GM18505 (cell line): ENCODE results near the gene MEGF6.

Experiments used
- ATAC-seq: cut with Tn5 transposase; IDR thresholded peaks from one replicate; pipeline ENCODE4 v1.9.1; 2021; ENCODE audit not compliant: unreplicated experiment
- POLR2A ChIP-seq: IDR thresholded peaks from 4 replicates; pipeline ENCODE4 v1.6.1; 2011; ENCODE audit warnings: borderline replicate concordance; ENCODE audit not compliant: insufficient read depth, insufficient read length; ENCODE audit errors: extremely low read depth

The MEGF6 gene

DNA sequence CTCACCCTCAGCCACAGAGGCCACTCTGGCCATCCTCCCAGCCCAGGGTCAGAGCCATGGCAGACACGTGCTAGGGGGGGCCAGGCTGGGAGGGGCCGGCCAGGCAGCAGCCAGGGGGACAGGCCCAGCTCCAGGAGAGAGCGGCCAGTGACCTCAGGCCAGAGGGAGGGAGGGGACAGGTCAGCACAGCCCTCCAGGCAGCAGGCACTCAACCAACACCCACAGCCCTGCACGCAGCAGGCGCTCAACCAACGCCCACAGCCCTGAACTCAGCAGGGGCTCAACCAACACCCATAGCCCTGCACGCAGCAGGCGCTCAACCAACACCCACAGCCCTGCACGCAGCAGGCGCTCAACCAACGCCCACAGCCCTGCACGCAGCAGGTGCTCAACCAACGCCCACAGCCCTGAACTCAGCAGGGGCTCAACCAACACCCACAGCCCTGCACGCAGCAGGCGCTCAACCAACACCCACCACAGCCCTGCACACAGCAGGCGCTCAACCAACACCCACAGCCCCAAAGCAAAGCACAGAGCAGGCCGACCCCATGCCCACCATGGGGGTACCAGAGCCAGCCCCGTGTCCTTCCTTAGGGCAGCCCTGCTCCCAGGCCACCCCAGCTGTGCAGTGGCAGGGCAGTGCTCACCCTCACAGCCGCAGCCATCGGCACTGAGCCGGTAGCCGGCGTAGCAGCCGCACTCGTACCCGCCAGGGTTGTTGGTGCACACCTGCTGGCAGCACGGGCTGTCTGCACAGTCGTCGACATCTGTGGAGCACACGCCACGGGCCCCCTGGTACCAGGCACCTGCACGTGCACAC is 101.0 kb downstream of the MEGF6 start:
- no peak for ATAC-seq
- TF ChIP-seq POLR2A, result no peak

DNA sequence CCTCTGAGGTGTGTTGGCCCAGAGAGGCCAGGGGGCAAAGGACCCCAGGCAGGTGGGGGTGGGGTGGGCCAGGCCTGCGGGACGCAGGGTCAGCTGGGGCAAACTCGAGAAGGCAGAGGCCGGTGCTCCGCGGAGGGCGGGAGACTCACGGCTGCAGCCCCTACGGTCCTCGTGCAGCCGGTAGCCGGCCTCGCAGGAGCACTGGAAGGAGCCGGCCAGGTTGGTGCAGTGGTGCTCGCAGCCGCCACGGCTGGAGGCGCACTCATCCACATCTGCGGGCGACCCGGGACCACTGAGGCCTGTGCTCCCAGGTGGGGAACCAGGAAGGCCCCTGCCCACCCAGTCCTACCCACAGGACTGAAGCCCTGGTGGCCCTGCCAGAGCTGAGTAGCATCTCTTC is 101.6 kb downstream of the MEGF6 start:
- no peak for TF ChIP-seq POLR2A
- ATAC-seq, result no peak

DNA sequence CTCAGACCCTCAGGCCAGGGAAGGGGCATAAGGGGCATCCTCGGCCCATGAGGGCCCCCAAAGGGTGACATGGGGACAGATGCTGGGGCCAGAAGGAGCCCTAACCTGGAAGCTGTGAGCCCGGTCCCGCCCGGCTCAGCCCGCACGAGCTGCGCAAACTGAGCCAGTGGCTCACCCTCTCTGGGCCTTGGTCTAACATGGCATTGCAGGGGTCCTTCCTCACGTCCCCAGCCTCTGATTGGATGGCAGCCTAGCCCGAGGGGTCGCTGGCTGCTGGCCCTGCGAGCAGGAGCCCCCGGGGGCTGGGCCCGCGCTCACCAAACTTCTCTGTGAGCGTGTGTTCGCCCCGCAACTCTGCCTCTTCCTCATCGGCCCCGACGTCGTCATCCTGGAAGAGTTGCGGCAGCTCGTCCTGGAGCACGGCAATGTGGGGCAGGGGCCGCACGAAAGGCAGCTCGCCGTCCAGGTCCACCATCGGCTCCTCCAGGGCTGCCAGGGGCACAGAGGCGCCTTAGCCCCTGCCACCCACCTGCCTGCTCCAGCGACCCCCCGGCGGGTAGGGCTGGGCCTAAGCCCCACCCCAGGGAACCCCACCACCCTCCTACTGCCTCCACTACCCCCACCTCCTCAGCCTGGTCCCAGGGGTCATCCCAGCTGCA is 102.4 kb downstream of the MEGF6 start:
- ATAC-seq, result no peak
- no peak for TF ChIP-seq POLR2A

DNA sequence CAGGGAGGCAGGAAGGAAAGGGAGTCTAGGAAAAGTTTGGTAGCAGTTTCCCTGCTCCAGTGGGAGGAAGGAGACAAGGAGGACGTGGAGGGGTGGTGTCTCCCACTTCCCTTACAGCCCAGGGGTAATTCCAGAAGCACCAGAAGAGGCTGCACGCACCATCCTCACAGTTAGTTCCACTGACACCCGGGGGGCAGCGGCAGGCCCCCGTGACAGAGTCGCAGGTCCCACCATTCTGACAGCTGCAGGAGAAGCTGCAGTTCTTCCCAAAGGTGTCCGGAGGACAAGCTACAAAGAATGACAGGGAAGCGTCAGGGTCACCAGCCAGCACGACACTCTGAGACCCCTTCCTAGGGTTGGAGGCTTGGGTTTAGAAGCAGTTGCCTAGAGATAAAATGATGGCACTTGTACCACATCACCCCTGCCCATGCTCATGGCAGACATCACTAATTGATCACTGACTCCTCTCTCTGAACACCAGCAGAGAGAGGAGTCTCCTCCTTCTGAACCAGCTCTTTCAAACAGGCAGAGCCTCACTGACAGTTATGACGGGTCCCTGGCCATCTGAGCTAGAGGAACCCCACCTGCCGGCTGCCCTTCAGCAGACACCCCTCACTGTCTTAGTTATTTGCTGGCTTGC is 103.6 kb downstream of the MEGF6 start:
- ATAC-seq, result no peak
- no peak for TF ChIP-seq POLR2A

DNA sequence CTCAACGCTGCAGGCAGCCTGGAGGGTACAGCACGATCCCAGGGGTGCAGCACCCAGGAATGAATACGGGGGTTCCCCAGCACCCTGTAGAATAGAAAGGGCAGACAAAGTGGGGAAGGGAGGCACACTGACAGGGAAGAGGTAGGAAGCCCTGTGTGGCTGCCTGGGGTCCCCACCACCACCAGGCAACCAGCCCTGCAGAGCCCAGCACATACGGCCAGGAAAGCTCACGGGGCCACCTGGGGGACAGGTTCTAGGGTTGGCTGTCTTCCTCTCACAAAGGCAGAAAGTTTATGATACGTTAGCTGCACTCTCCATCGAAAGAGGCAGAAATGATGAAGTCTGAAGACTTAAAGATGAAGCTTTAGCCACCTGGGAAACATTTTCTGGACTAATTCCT is 104.4 kb downstream of the MEGF6 start:
- TF ChIP-seq POLR2A, result no peak
- ATAC-seq, result no peak

DNA sequence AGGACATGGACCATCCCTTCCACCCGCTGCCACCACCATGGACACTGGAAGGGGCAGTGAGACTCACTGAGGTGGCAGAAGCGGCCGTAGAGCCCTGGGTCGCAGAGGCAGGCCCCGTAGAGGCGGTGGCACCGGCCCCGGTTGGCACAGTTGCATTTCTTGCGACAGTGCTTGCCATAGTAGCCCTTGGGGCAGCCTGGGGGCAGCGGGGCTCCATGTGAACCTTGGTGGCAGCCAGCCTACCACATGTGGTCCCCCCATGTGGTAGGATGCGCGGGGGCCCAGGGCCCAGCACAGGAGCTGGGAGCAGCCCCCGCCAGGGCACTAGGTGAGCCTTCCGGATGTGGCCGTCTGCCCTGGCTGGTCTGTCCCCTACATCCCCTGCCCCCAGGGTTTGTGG is 105.3 kb downstream of the MEGF6 start:
- no peak for ATAC-seq
- TF ChIP-seq POLR2A, result no peak

DNA sequence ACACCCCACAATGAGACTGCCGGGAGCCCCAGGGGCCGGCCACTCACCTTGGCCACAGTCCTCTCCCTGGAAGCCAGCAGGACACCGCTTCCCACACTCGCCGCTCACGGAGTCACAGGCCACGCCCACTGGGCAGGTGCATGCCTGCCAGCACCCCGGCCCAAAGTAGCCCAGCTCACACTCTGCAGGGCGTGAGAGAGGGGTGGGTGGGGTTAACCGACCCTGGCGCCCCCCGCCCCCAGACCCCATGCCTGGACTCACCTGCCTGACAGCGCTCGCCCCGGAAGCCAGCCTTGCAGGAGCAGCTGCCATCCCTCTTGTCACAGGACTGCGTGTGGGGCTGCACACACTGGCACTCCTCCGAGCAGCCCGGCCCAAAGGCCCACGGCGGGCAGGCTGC is 106.1 kb downstream of the MEGF6 start:
- TF ChIP-seq POLR2A, result no peak
- ATAC-seq, result no peak

DNA sequence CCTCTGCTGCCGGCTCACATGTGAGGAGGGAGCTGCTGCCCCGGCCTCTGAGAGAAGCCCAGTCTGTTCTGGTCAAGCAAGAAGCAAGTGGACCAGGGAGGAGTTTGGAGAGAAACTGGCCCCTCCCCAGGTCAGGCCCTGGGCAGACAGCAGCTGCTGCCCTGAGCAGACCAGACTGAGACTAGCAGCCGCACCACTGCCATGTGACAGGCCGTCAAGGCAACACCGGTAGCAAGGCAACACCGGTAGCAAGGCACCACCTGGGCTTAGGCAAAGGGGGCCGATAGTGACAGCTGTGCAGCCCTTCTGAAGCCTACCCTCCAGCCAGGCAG is 106.5 kb downstream of the MEGF6 start:
- no peak for TF ChIP-seq POLR2A
- ATAC-seq, result no peak

DNA sequence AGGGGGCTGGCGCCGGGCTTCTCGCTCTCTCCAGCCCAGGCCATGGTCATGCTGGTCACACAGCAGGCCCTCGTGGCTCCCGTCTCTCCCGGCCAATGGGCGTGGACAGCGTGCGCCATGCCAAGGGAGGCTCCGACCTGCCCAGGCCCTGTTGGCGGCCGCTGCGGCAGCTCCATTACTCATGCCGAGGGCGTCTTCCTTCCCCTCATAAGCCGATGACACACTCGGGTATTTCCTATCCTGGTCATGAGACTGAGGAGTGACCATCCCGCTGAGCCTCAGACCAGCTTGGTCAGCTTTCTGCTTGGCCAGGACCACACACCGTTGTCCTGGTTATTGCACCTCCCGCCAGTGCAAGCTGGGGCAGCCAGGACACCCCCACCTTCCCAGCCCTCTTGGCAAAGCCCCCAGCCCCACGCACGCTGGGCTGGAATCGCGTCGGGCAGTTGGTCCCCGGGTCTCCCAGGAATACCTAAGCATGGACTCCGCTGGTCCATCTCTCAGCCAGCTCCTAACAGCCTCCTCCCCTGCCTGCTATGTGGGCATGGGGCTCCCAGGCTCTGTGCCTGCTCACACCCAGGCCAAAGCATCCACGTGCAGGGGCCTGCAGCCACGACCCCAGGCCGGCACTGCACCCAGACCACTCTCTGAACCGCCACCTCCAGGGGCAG is 107.0 kb downstream of the MEGF6 start:
- ATAC-seq, result no peak

DNA sequence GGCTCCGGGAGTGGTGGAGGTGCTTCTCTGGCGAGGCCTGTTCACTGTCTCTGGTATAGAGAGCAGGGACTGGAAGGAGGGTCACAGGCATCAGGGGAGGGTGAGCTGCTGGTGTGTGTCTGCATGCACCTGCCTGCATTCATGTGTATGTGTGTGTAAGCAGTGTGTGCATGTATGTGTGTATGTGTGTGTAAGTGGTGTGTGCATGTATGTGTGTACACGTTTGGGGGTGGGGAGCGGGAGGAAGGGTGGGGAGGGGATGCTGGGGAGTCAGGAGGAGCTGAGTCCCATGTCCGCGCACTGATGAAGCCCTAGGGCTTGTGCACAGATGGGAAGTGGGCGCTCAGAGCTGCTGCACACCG is 107.8 kb downstream of the MEGF6 start:
- ATAC-seq, result no peak
- TF ChIP-seq POLR2A, result no peak

More for the DNA sequence above, 107.0 kb downstream of the MEGF6 start:
- no peak for TF ChIP-seq POLR2A

DNA sequence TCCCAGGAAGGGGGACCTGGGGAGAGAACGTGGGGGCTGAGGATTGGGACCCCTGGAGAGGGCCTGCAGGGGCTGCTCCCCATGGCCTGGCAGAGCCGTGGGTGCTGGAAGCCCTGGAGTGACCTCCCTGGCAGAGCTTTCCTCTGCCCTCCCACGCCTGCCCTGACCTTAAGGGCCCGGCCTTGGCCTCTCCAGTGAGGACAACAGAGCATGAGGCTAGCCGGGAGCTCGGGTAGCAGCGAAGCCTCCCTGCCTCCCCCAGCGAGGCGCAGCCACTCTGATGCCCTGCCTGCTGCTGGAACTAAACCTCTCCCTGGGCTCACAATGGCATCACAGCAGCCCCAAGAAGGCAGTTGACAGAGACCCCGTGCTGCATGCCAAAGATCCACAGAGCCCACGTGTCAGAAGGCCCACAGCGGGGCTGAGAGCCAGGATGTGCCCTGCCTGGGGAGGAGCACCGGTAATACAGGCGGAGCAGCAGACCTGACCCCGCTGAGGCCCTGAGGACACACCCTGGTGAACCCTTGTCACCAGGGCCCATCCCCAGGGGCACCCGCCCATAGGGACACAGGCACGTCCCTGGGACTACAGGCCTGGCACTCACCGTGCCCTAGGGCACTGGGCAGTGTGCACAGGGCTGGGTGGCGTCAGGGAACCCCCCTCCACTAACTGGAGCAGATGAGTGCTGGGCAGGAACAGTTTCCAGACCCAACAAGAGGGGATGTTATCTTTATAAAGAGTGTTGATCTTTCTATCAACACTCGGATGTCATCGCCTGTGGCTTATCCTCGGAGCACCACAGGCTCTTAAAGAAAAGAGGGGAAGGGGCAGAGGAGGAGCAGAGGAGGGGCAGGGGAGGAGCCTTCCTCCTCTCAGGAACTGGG is 108.4 kb downstream of the MEGF6 start:
- no peak for ATAC-seq
- TF ChIP-seq POLR2A, result no peak

DNA sequence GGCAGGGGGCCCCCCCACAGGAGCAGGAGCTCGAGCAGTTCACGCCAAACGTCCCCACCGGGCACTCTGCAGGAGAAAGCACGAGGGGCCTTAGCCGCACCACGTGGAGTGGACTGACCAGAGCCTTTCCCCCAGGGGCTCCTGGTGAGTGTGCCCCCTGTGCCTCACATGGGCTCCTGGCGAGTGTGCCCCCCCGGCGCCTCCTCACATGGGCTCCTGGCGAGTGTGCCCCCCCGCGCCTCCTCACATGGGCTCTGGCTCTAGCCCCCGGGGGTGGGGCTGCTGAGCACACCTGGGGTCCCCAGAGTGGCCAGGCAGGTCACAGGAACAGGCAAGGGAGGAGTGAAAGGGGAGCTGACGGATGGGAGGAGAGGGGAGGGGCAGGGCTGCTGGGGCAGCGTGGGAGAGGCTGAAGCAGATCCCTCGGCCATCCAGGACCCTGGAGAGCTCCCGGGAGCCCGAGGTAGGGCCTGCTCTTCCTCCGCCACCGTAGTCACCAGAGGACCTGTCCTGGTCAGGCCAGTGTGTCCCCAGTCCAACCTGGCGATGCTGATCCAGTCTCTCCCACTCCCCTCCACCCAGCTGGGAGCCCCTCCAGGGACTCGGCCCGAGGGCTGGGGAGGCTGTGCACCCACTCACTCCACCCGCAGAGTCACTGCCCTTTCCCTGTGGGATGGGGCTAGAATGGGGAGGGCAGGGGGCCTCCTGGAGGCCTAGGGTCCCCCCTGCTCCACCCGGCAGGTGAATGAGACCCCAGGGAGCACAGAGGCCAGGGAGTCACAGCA is 109.3 kb downstream of the MEGF6 start:
- no peak for ATAC-seq
- no peak for TF ChIP-seq POLR2A

DNA sequence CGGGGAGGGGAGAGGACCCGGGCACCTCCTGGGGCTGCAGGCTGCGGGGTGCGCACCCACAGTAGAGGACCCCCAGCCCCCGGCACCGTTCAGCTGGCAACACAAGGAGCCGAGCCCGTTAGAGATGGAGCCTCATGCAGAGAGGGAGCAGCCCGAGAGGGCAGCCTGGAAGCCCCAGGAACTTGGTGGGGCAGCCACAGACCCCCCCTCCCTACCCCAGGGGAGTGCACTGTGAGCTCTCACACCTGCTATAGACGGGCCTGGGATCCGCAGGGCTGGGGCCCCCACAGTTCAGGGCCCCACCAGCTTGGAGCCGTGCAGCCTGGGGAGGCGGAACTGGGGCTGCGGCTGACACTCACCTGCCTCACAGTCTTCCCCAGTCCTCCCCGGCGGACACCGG is 109.9 kb downstream of the MEGF6 start:
- no peak for ATAC-seq
- no peak for TF ChIP-seq POLR2A
